SU-DHL-6 (cell line): ENCODE data around the gene MX1.

Experiments
- CTCF ChIP-seq: fragments of 200-600 bp; sonication (generic); IDR thresholded peaks from one replicate; pipeline ENCODE4 v1.5.1; 2017; ENCODE audit warnings: antibody characterized with exemption, mild to moderate bottlenecking, low read length, moderate library complexity; ENCODE audit not compliant: insufficient read depth, poor library complexity, severe bottlenecking
- EZH2phosphoT487 ChIP-seq: fragments of 200-600 bp; sonication (generic), shearing (Covaris generic); conservative IDR thresholded peaks from 2 replicates; pipeline ENCODE4 v1.6.1; 2018; ENCODE audit warnings: mild to moderate bottlenecking, antibody characterized with exemption, low read length, moderate library complexity, mixed read lengths

GRCh38 chr21:41431788-41432548, 5.9 kb downstream of the MX1 start:
- no peak for TF ChIP-seq CTCF
- no peak for TF ChIP-seq EZH2phosphoT487
